Testis (tissue), 3 donors: ENCODE measurements around the gene ABHD3. TPM values are rescaled to one million over a fixed set of nuclear protein-coding genes. Genes with fewer than 3 reads are reported as not detected.

ENCODE experiments used
- DNase-seq: peaks from one replicate; pipeline ENCODE4 v3.0.0-alpha.2; 2019
- H3K27ac ChIP-seq, 2 donors: fragments of 200-600 bp; sonication (generic); one replicate each; pipeline ENCODE4 v1.5.1; 2019
- H3K27me3 ChIP-seq: fragments of 200-600 bp; sonication (generic); one replicate; pipeline ENCODE4 v1.5.1; 2019
- H3K36me3 ChIP-seq: fragments of 200-600 bp; sonication (generic); one replicate; pipeline ENCODE4 v1.5.1; 2017; ENCODE audit warnings: low read depth; ENCODE audit errors: missing control alignments
- H3K4me1 ChIP-seq: fragments of 200-600 bp; sonication (generic); one replicate; pipeline ENCODE4 v1.5.1; 2019
- H3K4me3 ChIP-seq, 2 donors: fragments of 200-600 bp; sonication (generic); one replicate each; pipeline ENCODE4 v1.5.1; 2017 to 2019
- H3K9me3 ChIP-seq: fragments of 200-600 bp; sonication (generic); one replicate; pipeline ENCODE4 v1.5.1; 2017
- POLR2A ChIP-seq: fragments of 450-650 bp; IDR thresholded peaks from one replicate; pipeline ENCODE4 v1.6.1; 2017; ENCODE audit warnings: antibody characterized with exemption, mild to moderate bottlenecking, moderate library complexity
- WGBS, 2 donors: methylation state at CpG; one replicate each; pipeline ENCODE4 v1.1.5; 2018; 5-methylcytosine and 5-hydroxymethylcytosine counted together
- intact Hi-C: fragments of 100-400 bp; cut with DNase I; formaldehyde crosslinking; loops from one replicate; pipeline ENCODE4 v1.15.1; 2023; ENCODE audit warnings: low total_unique reads
- polyA plus RNA-seq: library from polyadenylated mRNA; stranded (reverse); fragments of 350-450 nt; fragmentation: Illumina TruSeq; extraction: RNeasy Lipid Tissue Mini Kit (QIAGEN cat#74804); gene quantifications from one replicate; pipeline ENCODE4 v1.2.3, GENCODE V29; 2014; ENCODE audit warnings: low read depth, low replicate concordance; ENCODE audit not compliant: insufficient read depth
- total RNA-seq, 2 donors: library from RNA; depleted of rRNA; stranded (reverse); fragments of >200 nt; gene quantifications; one replicate each; pipeline ENCODE4 v1.2.3, GENCODE V29; 2016
- TF ChIP-seq, protein P1 (sequence below), 3 experiments: fragments of 450-650 bp in 2 of 3; fragments of 200-600 bp in 1 of 3; sonication (generic) in 1 of 3; IDR thresholded peaks; one replicate each; pipeline ENCODE4 v1.5.1; 2016 to 2019; ENCODE audit warnings: antibody characterized with exemption in 3 of 3, mild to moderate bottlenecking in 2 of 3, moderate library complexity in 1 of 3

Gene ABHD3
- total and polyA plus RNA-seq, 3 donors from 2014 or later: 10.0 to 13.5 (median 12.2) TPM

DNA sequence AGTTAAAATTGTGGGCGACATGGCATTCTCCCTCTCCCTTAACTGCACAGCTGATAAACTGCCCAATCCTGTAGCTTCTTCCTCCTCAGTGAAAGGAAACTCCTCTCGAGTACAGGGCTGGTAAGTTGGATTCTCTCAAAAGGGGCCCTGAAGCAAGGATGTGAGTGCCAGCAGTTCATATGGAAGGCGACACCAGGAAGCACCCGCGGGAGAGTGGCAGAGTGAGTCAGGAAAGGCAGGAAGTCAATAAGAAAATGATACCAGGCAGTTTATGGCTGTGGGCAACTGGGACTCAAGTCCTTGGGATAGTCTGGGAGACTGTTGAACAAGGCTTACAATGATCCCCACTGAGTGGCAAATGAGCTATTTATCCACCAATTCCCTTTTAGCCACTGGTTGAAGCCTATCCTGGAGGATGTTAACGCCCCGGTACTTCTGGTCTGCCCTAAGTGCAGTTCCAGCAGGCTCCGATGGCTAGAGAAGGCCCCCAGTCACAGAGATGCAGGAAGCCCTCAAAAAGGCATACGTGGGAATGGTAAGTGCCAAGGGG is 34.8 kb downstream of the ABHD3 start:
- Histone ChIP-seq H3K4me1 (no peaks in the 10 kb centered on the region), H3K4me3 (no peak overlapping the region), H3K36me3 (no peaks in the 10 kb centered on the region), H3K27ac (no peak overlapping the region), H3K27me3 (no peaks in the 10 kb centered on the region), H3K9me3 (no peaks in the 10 kb centered on the region)
- TF ChIP-seq POLR2A: no peak
- TF ChIP-seq, protein P1, sequence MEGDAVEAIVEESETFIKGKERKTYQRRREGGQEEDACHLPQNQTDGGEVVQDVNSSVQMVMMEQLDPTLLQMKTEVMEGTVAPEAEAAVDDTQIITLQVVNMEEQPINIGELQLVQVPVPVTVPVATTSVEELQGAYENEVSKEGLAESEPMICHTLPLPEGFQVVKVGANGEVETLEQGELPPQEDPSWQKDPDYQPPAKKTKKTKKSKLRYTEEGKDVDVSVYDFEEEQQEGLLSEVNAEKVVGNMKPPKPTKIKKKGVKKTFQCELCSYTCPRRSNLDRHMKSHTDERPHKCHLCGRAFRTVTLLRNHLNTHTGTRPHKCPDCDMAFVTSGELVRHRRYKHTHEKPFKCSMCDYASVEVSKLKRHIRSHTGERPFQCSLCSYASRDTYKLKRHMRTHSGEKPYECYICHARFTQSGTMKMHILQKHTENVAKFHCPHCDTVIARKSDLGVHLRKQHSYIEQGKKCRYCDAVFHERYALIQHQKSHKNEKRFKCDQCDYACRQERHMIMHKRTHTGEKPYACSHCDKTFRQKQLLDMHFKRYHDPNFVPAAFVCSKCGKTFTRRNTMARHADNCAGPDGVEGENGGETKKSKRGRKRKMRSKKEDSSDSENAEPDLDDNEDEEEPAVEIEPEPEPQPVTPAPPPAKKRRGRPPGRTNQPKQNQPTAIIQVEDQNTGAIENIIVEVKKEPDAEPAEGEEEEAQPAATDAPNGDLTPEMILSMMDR (IDR thresholded peaks at IDR 0.05): no peak
- intact Hi-C loops: no loop called here
- DNase-seq: no peak
- WGBS, 2 donors: 85 to 90% methylated on average over 9 of the region's 9 CpGs

GRCh38 chr18:21664069-21664468 is 40.5 kb downstream of the ABHD3 start:
- Histone ChIP-seq H3K9me3 (no peaks in the 10 kb centered on the region), H3K27me3 (no peaks in the 10 kb centered on the region), H3K27ac (no peak overlapping the region), H3K4me1 (no peaks in the 10 kb centered on the region), H3K4me3 (no peak overlapping the region), H3K36me3 (no peaks in the 10 kb centered on the region)
- intact Hi-C loops: no loop called here
- no peak for TF ChIP-seq POLR2A
- TF ChIP-seq, protein P1 (IDR thresholded peaks at IDR 0.05): no peak
- 79 to 80% methylated on average over 2 of the region's 2 CpGs for WGBS, 2 donors
- DNase-seq: no peak

GRCh38 chr18:21663578-21663977 is 41.0 kb downstream of the ABHD3 start:
- 59 to 71% methylated on average over 7 of the region's 7 CpGs for WGBS, 2 donors

GRCh38 chr18:21662581-21662980 is 42.0 kb downstream of the ABHD3 start:
- no peak for TF ChIP-seq POLR2A
- TF ChIP-seq, protein P1 (IDR thresholded peaks at IDR 0.05): no peak
- Histone ChIP-seq H3K4me3 (no peak overlapping the region), H3K4me1 (no peaks in the 10 kb centered on the region), H3K27ac (no peak overlapping the region), H3K27me3 (no peaks in the 10 kb centered on the region), H3K36me3 (no peaks in the 10 kb centered on the region), H3K9me3 (no peaks in the 10 kb centered on the region)
- WGBS, 2 donors: 96% methylated on average over 9 of the region's 9 CpGs
- intact Hi-C loops: no loop called here
- DNase-seq: no peak

More at GRCh38 chr18:21663578-21663977, 41.0 kb downstream of the ABHD3 start:
- Histone ChIP-seq H3K27ac (no peak overlapping the region), H3K27me3 (no peaks in the 10 kb centered on the region), H3K4me1 (no peaks in the 10 kb centered on the region), H3K9me3 (no peaks in the 10 kb centered on the region), H3K4me3 (no peak overlapping the region), H3K36me3 (no peaks in the 10 kb centered on the region)
- intact Hi-C loops: no loop called here
- peak; percentile 46 for DNase-seq
- TF ChIP-seq POLR2A: no peak
- TF ChIP-seq, protein P1 (IDR thresholded peaks at IDR 0.05): no peak

DNA sequence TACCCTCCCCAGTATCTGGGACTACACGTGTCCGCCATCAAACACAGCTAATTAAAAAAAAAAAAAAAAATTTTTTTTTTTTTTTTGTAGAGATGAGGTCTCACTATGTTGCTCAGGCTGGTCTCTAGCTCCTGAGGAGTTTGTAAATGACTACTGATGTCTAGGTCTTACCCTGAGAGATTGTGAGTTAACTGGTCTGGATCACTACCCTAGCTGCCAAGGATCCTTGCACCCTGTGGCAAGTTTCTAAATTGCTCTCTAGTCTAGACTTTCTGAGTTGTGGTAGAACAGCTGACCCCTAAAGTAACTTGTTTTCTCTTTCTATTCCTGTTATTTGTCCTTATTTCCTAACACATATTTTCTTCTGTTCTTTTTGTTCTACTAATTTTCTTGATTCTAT is 44.5 kb downstream of the ABHD3 start:
- Histone ChIP-seq H3K27ac (no peak overlapping the region), H3K9me3 (no peaks in the 10 kb centered on the region), H3K36me3 (no peaks in the 10 kb centered on the region), H3K4me1 (no peaks in the 10 kb centered on the region), H3K27me3 (no peaks in the 10 kb centered on the region), H3K4me3 (no peak overlapping the region)
- intact Hi-C loops: no loop called here
- no peak for TF ChIP-seq POLR2A
- TF ChIP-seq, protein P1 (IDR thresholded peaks at IDR 0.05): no peak
- DNase-seq: no peak
- 72 to 83% methylated on average over 2 of the region's 2 CpGs for WGBS, 2 donors
